Karpas-422 (cell line): ENCODE results near the gene GNG12. TPM values are rescaled to one million over a fixed set of nuclear protein-coding genes. Genes with fewer than 3 reads are reported as not detected.

Experiments
- DNase-seq: peaks from one replicate; pipeline ENCODE4 v3.0.0-alpha.2; 2015
- H2AFZ ChIP-seq: fragments of 200-600 bp; sonication (generic); 2 replicates; pipeline ENCODE4 v1.6.1; 2014; ENCODE audit warnings: antibody characterized with exemption, low read length, mixed read lengths
- H3K27ac ChIP-seq: fragments of 200-600 bp; sonication (generic); 2 replicates; pipeline ENCODE4 v1.5.1; 2014; ENCODE audit warnings: mild to moderate bottlenecking, low read length, moderate library complexity
- H3K27me3 ChIP-seq: fragments of 200-600 bp; sonication (generic); 2 replicates; pipeline ENCODE4 v1.6.1; 2014; ENCODE audit warnings: low read length, mixed read lengths
- H3K36me3 ChIP-seq: fragments of 200-600 bp; sonication (generic); 2 replicates; pipeline ENCODE4 v1.6.1; 2014; ENCODE audit warnings: low read length, mixed read lengths; ENCODE audit not compliant: insufficient read depth
- H3K4me1 ChIP-seq: fragments of 200-600 bp; sonication (generic); 2 replicates; pipeline ENCODE4 v1.6.1; 2014; ENCODE audit warnings: mild to moderate bottlenecking, low read length, mixed read lengths
- H3K4me2 ChIP-seq: fragments of 200-600 bp; sonication (generic); 2 replicates; pipeline ENCODE4 v1.6.1; 2014; ENCODE audit warnings: low read length, low read depth, mild to moderate bottlenecking; ENCODE audit not compliant: poor library complexity, severe bottlenecking
- H3K4me3 ChIP-seq: fragments of 200-600 bp; sonication (generic); 2 replicates; pipeline ENCODE4 v1.5.1; 2014; ENCODE audit warnings: mild to moderate bottlenecking, antibody characterized with exemption, low read length, mixed read lengths
- H3K79me2 ChIP-seq: fragments of 200-600 bp; sonication (generic); 2 replicates; pipeline ENCODE4 v1.6.1; 2014; ENCODE audit warnings: mild to moderate bottlenecking, low read length, mixed read lengths
- H3K9ac ChIP-seq: fragments of 200-600 bp; sonication (generic); 2 replicates; pipeline ENCODE4 v1.6.0; 2014; ENCODE audit warnings: low read length
- H3K9me2 ChIP-seq: fragments of 200-600 bp; sonication (generic), shearing (Covaris generic); replicated peaks from 2 replicates; pipeline ENCODE4 v1.6.0; 2014; ENCODE audit warnings: mild to moderate bottlenecking, low read length, moderate library complexity; ENCODE audit not compliant: insufficient read depth
- H3K9me3 ChIP-seq: fragments of 300-700, 200-600 bp; sonication (generic); 2 replicates; pipeline ENCODE4 v1.6.1; 2014; ENCODE audit warnings: low read length, mixed read lengths
- H4K20me1 ChIP-seq: fragments of 200-600 bp; sonication (generic); 2 replicates; pipeline ENCODE4 v1.6.1; 2014; ENCODE audit warnings: mild to moderate bottlenecking, antibody characterized with exemption, low read length, low read depth; ENCODE audit not compliant: insufficient read depth
- total RNA-seq: library from RNA; depleted of rRNA; stranded (reverse); fragments of >200 nt; shearing (Covaris generic); gene quantifications from 2 replicates; pipeline ENCODE4 v1.2.3, GENCODE V29; 2014; ENCODE audit warnings: low replicate concordance

The GNG12 gene
- total RNA-seq, 1 experiment from 2014 or later = not detected

- H4K20me1 ChIP-seq = no peaks in the 10 kb centered on the region
- no peaks in the 10 kb centered on the region for H3K9me3 ChIP-seq
- no peak overlapping the region for H3K27ac ChIP-seq
- H3K9ac ChIP-seq = no peak overlapping the region
- H3K4me1 ChIP-seq = peaks cover 16% of the 10 kb centered on the region
- no peaks in the 10 kb centered on the region for H3K79me2 ChIP-seq
- no peaks in the 10 kb centered on the region for H3K9me2 ChIP-seq
- no peak overlapping the region for H3K4me2 ChIP-seq
- no peak for DNase-seq
- H3K27me3 ChIP-seq = no peaks in the 10 kb centered on the region
- no peaks in the 10 kb centered on the region for H3K36me3 ChIP-seq
- no peak overlapping the region for H3K4me3 ChIP-seq
- H2AFZ ChIP-seq = no peak overlapping the region
Observed at GRCh38 chr1:67830226-67830625, 3.0 kb downstream of the GNG12 start.

GRCh38 chr1:67827688-67828087, 5.6 kb downstream of the GNG12 start:
- Histone ChIP-seq H4K20me1 (no peaks in the 10 kb centered on the region), H3K4me2 (no peak overlapping the region), H3K79me2 (no peaks in the 10 kb centered on the region), H3K9ac (no peak overlapping the region), H3K4me3 (no peak overlapping the region), H3K9me3 (no peaks in the 10 kb centered on the region), H3K27ac (no peak overlapping the region), H3K9me2 (no peaks in the 10 kb centered on the region), H3K4me1 (peaks cover 11% of the 10 kb centered on the region), H3K27me3 (no peaks in the 10 kb centered on the region), H3K36me3 (no peaks in the 10 kb centered on the region), H2AFZ (no peak overlapping the region)
- DNase-seq = no peak

GRCh38 chr1:67825591-67825990, 7.7 kb downstream of the GNG12 start:
- Histone ChIP-seq H3K9ac (no peak overlapping the region), H3K9me2 (no peaks in the 10 kb centered on the region), H3K4me3 (no peak overlapping the region), H3K36me3 (no peaks in the 10 kb centered on the region), H2AFZ (no peak overlapping the region), H3K79me2 (no peaks in the 10 kb centered on the region), H3K9me3 (no peaks in the 10 kb centered on the region), H3K27ac (no peak overlapping the region), H3K4me1 (peaks cover 11% of the 10 kb centered on the region), H3K27me3 (no peaks in the 10 kb centered on the region), H4K20me1 (no peaks in the 10 kb centered on the region), H3K4me2 (no peak overlapping the region)
- DNase-seq = no peak

GRCh38 chr1:67824766-67825165, 8.5 kb downstream of the GNG12 start:
- Histone ChIP-seq H3K9me2 (no peaks in the 10 kb centered on the region), H4K20me1 (no peaks in the 10 kb centered on the region), H3K9me3 (no peaks in the 10 kb centered on the region), H3K36me3 (no peaks in the 10 kb centered on the region), H3K4me2 (no peak overlapping the region), H3K27ac (no peak overlapping the region), H3K4me3 (no peak overlapping the region), H3K4me1 (peaks cover 7% of the 10 kb centered on the region), H2AFZ (no peak overlapping the region), H3K79me2 (no peaks in the 10 kb centered on the region), H3K9ac (no peak overlapping the region), H3K27me3 (no peaks in the 10 kb centered on the region)
- no peak for DNase-seq

- Histone ChIP-seq H3K9me2 (no peaks in the 10 kb centered on the region), H2AFZ (no peak overlapping the region), H3K4me3 (no peak overlapping the region), H3K27ac (no peak overlapping the region), H3K27me3 (no peaks in the 10 kb centered on the region), H3K9me3 (no peaks in the 10 kb centered on the region), H3K36me3 (no peaks in the 10 kb centered on the region), H3K4me2 (no peak overlapping the region), H3K79me2 (no peaks in the 10 kb centered on the region), H3K4me1 (peaks cover 3% of the 10 kb centered on the region), H4K20me1 (no peaks in the 10 kb centered on the region), H3K9ac (no peak overlapping the region)
- DNase-seq = no peak
Observed at GRCh38 chr1:67823615-67824014, 9.7 kb downstream of the GNG12 start.

GRCh38 chr1:67821263-67821662, 12.0 kb downstream of the GNG12 start:
- Histone ChIP-seq H3K36me3 (no peaks in the 10 kb centered on the region), H3K9me3 (no peaks in the 10 kb centered on the region), H3K4me1 (peaks cover 3% of the 10 kb centered on the region), H3K27me3 (no peaks in the 10 kb centered on the region), H3K27ac (no peak overlapping the region), H2AFZ (no peak overlapping the region), H3K79me2 (no peaks in the 10 kb centered on the region), H4K20me1 (no peaks in the 10 kb centered on the region), H3K9me2 (no peaks in the 10 kb centered on the region), H3K4me3 (no peak overlapping the region), H3K4me2 (no peak overlapping the region), H3K9ac (no peak overlapping the region)
- no peak for DNase-seq

- no peak overlapping the region for H3K9ac ChIP-seq
- H3K4me1 ChIP-seq = peaks cover 3% of the 10 kb centered on the region
- no peak overlapping the region for H3K4me3 ChIP-seq
- no peak for DNase-seq
- no peak overlapping the region for H3K4me2 ChIP-seq
- H3K36me3 ChIP-seq = no peaks in the 10 kb centered on the region
- no peaks in the 10 kb centered on the region for H3K9me3 ChIP-seq
- no peak overlapping the region for H3K27ac ChIP-seq
- H4K20me1 ChIP-seq = no peaks in the 10 kb centered on the region
- no peaks in the 10 kb centered on the region for H3K27me3 ChIP-seq
- H2AFZ ChIP-seq = no peak overlapping the region
- no peaks in the 10 kb centered on the region for H3K9me2 ChIP-seq
- no peaks in the 10 kb centered on the region for H3K79me2 ChIP-seq
Observed at GRCh38 chr1:67818725-67819301, 14.5 kb downstream of the GNG12 start.

- H3K9me3 ChIP-seq = no peaks in the 10 kb centered on the region
- H3K27ac ChIP-seq = no peak overlapping the region
- H3K9me2 ChIP-seq = no peaks in the 10 kb centered on the region
- H3K4me2 ChIP-seq = no peak overlapping the region
- H2AFZ ChIP-seq = no peak overlapping the region
- no peak overlapping the region for H3K4me3 ChIP-seq
- peaks cover 3% of the 10 kb centered on the region for H3K4me1 ChIP-seq
- H3K27me3 ChIP-seq = no peaks in the 10 kb centered on the region
- DNase-seq = no peak
- no peak overlapping the region for H3K9ac ChIP-seq
- H4K20me1 ChIP-seq = no peaks in the 10 kb centered on the region
- H3K79me2 ChIP-seq = no peaks in the 10 kb centered on the region
- H3K36me3 ChIP-seq = no peaks in the 10 kb centered on the region
Observed at GRCh38 chr1:67818162-67818561, 15.1 kb downstream of the GNG12 start.

GRCh38 chr1:67817319-67817718, 15.9 kb downstream of the GNG12 start:
- Histone ChIP-seq H3K27me3 (no peaks in the 10 kb centered on the region), H3K4me2 (no peak overlapping the region), H3K9me3 (no peaks in the 10 kb centered on the region), H2AFZ (no peak overlapping the region), H3K9me2 (no peaks in the 10 kb centered on the region), H3K27ac (no peak overlapping the region), H3K4me1 (peaks cover 3% of the 10 kb centered on the region), H3K9ac (no peak overlapping the region), H3K36me3 (no peaks in the 10 kb centered on the region), H4K20me1 (no peaks in the 10 kb centered on the region), H3K79me2 (no peaks in the 10 kb centered on the region), H3K4me3 (no peak overlapping the region)
- no peak for DNase-seq
